Occipital lobe (tissue), 2 donors: ENCODE measurements around the gene NSD2. TPM values are rescaled to one million over a fixed set of nuclear protein-coding genes. Genes with fewer than 3 reads are reported as not detected.
"Not testable (repeated sequence)": the region's sequence is repeated elsewhere in the genome, so short reads cannot be mapped to it uniquely, and the experiment has no call there.

Experiments
- DNase-seq: peaks from one replicate; lab custom pipeline; 2025; lab: John Stamatoyannopoulos, UW
- total RNA-seq: library from RNA; depleted of rRNA; stranded (reverse); fragments of >200 nt; gene quantifications from one replicate; pipeline ENCODE4 v1.2.3, GENCODE V29; 2014

NSD2 gene
- total RNA-seq = 105 TPM

DNA sequence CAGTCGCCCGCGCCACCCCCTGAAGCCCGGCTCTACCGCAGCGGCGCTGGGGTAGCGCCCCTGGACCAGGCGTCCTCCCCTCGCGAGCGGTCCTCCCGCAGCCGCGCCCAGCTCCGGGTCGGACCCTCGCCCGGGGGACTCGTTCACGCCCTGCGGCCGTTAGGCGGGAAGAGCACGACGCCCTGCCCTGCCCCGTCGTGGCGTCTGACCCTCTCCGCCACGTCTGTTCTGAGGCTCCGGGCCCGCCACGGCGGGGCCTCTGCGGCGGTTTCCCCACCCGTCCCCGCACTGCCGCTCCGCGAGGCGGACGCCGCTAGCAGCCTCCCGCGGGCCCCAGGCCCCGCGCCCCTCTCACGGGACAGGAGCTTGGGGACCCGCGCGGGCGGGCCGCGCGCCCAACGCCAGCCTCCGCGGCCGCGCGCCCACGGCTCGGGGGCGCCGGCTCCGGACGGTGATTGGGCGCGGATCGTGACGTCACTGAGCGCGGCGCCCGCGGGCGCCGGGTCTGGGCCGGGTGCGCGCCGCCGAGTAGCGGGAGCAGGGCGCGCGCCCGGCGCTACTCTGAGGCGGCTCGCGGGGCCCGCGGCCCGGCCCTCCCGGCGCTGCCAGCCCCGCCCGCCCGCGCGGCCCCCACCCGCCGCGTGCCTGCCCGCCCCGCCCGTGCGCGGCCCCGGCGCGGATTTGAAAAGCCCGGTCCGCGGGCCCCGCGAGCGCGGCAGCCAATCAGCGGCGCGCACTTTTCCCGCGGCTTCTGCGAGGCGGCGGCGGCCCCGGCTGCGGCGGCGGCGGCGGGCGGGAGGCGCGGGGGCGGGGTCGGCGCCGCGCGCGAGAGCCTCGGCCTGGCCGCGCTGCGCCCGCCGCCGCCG lies at the start of gene NSD2:
Gene NSD2, plus strand, starts transcription at position 816 of the 866 bp plus-strand sequence. CDS start 29,262 bp downstream, outside the sequence.
- peak; percentile 89 for DNase-seq

DNA sequence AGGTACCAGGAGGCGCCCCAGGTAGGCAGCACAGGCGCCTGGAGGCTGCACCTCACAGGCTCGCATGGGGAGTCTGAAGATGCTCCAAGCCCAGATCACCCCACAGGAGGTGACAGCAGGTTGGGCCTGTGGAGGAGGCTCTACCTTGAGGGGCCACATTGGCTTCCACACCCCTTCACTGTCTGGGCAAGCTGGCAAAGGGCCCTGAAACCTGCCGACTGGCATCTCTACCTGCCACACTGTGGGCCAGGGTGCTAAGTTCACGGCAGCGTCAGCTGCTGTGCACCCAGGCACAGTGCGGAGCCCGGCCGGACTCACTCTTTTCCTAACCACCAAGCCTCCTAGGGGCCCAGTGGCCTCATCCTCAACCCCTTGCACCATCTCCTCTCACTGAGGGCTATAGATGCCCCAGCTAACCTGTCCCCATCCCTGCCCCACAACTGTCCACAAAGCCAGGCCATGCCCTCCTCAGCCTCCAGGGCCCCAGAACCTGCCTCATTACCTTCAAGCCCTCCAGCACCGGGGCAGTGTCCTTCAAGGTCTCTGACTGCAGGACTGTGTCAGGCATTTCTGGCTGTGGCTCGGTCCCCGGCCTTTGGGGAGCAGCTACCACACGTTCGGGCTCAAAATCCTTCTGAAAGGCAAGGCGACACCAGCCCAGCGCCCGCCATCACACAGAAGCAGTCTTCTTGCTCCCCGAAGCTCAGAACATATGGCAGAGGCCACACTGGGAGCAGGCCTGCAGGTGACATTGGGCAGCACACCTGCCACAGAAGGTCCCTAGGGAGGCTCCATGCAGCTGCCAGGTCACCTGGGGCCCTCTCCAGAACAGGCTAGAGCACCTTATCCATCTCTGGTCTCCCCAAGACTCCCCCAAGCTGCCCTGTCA lies 49.3 kb upstream of the NSD2 start:
- no peak for DNase-seq

DNA sequence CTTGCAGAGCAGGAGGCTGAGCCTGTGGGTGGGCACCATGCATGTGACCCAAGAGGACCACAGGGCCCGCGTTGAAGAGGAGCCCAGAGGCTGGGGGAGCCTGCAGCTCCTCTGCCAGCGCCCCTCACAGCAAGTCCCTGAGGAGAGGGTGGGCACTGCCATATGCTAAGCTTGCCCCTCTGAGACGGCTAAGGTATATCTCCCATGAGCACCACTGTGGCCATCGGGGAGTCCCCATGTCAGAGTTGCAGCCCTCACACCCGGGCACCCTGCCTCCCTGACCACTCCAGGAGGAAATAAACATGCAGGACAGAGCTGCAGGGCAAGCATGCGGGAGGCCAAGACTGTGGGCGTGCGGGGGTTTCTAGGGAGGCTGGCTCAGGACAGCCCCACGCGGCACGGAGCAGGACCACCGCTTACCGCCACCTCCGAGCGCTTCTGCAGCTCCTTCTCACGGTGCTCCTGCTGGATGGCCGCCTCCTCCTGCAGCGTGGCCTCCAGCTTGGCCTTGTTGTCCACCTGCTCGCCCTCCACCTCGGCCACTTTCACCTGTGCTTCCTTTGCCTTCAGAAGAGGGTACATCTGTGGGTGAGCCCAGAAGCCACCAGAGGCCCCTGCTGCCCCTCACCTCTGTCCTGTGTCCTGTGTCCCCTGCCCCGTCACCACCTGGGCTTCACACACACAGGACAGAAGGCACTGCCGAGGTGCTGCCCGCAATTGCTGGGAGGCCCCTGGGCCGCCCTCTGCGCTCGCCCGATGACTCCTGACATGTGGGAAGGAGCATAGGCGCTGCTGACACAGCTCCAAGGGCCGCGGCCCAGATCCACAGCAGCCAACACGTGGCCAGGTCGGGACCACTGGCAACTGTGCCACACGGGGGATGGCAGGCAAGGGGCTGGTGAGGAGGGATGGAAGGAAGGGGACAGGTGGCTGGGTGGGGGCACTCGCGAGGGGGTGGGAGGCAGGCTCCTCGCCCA lies 48.3 kb upstream of the NSD2 start:
- DNase-seq = no peak

DNA sequence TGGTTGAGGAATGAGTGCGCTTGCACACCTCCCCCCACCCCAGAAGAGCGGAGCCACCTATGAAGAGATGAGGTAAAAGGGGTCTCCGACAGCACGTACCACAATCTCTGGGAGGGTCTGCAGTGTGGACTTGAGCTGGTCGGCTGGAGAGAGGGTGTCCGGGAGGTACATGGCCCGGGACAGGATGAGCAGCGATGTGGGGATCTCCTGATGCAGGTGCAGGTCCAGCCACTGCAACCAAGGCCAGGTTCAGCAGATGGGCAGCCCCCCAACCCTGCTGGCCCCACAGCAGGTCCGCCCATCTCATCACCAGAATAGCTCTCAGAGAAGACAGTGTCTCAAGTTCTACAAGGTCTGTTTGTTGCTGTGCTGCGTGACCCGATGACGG lies 47.7 kb upstream of the NSD2 start:
- DNase-seq = no peak

DNA sequence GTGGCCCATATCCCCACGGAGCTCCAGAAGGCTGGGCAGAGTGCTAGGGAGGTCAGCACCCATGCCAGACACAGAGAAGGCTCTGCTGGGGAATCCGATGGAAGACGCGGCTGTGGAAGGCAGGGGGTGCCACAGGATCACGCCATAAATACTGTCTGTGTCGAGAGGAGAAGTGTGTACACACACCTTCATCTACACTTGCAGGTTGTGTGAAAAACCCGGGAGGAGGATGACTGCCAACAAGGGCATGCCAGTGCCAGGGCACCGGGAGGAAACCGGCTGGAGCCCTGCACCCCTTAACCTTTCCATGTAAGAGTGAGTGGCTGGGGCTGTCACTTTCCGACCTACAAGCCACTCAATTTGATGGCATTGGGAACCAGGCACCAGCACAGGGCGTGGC lies 46.4 kb upstream of the NSD2 start:
- no peak for DNase-seq

DNA sequence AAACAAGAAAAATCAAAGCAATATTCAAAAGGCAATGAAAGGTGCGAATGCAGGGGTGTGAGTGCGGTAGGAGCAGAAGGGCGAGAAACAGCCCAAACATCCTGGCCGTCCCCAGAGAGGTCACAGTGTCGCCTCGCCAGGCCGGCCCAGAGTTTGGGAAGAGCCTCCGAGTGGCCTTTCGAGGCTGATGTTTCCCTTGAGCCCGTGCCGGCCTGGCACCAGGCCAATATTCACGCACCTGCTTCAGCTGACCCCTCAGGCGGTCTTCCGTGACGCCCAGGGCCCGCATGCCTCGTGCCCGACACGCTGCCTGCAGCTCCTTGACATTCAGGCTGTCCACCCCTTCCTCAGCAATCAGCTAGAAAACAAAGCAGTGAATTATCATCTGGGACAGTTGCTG lies 45.9 kb upstream of the NSD2 start:
- DNase-seq = no peak

DNA sequence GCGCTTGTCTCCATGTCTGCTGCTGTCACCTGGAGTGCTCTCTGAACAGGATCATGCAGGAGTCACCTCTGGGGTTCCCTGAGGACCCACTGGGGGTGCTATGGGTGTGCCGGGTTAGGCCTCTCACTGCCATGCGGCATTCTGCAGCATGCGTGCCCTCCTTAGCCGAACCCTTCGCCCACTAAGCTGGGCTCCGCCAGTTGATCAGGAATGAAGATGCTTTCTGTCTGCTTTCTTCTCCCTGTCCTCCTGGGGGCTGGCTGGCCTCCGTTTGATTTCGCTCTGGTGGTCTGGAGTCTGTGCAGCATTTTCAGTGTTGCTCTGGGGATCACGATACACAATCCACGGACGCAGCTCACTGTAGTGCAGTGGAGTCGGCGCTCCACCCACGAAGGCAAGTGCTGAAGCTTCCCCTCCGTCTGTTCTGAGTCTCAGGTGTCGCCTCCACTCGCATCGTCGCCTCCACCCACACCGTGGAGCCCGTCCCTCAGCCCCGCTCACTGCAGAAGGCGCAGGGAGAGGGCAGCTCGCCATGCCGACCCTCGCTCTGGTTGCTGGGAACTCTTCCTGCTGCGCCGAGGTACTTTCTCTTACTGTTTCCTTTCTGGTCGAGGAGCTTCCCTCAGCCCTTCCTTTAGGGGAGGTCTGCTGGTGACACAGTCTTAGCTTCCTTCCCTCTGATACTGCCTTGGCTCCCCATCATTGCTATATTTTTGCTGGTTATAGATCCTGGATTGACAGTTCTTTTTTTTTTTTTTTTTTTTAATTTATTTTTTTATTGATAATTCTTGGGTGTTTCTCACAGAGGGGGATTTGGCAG lies 44.5 kb upstream of the NSD2 start:
- no peak for DNase-seq

DNA sequence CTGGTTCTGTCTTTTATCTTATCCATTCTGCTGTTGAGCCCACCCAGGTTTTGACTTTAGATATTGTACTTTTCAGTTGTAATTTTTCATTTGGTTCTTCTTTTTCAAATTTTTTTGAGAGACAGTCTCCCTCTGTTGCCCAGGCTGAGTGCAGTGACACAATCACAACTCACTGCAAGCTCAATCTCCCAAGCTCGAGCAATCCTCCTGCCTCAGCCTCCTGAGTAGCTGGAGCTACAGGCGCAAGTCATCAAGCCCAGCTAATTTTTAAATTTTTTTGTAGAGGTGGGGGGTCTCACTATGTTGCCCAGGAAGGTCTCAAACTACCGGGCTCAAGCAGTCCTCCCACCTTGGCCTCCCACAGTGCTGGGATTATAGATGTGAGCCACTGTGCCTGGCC lies 41.0 kb upstream of the NSD2 start:
- DNase-seq = no peak

DNA sequence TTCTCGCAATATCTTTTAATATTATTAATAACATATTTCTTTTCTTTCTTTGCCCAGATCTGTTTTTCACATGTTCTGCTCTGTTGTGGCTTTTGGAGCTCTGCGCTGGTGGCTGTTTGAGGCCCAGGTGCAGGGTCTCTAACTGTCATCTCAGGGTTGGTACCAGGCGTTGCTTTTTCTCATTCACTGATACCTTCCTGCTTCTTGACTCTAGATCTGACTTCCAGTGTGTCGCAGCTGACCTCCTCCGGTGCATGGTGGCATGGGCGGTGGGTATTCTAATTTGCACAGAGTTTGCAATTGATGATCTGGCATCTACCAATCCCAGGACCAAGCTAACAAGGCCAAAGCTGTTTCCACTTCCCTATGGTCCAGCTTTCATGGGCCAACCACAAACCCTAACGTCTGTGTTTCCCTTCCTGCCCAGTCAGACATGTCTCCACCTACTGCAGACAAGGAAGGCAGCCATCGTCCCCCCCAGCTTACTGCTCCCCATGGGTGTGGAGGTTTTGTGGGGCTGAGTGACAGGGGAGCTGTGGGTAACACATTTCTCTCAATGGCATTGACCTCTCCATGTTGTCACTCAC lies 40.5 kb upstream of the NSD2 start:
- DNase-seq = no peak

DNA sequence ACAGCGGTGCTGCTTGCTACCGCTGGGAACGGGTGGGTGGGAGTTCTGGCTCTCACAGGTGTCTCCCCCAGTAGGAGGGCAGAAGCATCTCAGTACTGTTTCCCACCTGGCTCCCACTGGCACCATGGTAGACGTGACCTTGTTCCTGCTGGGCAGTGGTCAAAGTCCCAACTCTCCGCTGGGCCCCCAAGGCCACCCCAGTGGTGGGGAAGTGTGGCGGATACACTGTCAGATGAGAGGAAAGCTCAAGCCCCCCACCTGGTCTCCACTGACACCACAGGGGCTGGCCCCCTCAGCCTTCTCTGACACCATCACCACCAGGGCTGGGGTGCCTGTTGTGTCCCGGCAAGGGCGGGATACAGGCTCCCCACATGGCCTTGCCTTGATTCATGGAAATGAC lies 39.9 kb upstream of the NSD2 start:
- no peak for DNase-seq

DNA sequence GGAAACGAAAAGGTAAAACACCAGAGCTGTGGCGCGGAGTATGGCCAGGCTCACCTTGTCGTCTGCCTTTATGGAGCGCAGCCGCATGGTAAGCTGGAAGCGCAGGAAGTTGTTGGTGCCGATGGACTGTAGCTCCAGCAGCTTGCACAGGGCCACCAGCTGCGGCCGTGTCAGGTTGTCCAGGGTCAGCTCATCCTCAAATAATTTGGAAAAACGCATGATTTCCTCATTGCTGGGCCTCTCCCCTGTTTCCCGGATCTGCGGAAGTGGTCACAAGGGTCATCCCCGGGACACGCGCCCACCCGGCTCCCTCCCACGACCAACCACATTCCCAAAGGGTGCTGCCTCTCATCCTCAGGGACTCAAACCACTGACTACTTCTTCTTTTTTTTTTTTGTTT lies 38.5 kb upstream of the NSD2 start:
- no peak for DNase-seq

DNA sequence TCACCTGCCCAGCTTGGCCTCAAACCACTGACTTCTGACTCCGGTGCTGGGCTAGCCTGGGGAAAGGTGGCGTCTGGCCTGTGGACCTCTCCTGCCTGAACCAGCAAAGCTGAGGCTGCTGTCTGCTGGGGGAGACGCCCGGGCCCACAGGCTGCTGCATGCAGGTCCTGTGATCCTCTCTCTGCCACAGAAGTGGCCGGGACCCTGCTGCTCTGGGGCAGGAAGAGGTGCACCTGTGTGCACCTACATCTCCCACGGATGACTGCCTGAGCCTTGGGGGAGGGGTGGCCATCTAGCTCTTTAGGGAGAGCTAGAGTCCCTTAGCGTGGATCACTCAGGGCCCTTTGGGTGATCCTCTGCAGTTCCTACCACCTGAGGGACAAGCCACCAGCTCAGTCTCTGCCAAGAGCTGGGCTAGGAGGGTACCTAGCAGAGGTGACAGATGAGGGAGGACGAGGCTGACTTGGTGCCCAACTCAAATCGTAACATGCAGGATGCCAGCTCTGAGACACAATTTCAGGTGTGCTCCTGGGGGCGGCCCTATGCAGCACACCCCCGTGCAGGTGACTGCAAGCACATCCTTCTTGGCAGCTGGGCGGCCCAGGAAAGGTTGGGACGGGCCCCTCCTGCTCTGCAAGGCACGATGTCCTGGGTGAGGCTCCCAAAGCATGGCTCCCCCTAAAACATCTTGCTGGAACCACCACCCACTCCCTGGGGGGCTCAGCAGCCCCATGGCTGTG lies 37.7 kb upstream of the NSD2 start:
- no peak for DNase-seq

DNA sequence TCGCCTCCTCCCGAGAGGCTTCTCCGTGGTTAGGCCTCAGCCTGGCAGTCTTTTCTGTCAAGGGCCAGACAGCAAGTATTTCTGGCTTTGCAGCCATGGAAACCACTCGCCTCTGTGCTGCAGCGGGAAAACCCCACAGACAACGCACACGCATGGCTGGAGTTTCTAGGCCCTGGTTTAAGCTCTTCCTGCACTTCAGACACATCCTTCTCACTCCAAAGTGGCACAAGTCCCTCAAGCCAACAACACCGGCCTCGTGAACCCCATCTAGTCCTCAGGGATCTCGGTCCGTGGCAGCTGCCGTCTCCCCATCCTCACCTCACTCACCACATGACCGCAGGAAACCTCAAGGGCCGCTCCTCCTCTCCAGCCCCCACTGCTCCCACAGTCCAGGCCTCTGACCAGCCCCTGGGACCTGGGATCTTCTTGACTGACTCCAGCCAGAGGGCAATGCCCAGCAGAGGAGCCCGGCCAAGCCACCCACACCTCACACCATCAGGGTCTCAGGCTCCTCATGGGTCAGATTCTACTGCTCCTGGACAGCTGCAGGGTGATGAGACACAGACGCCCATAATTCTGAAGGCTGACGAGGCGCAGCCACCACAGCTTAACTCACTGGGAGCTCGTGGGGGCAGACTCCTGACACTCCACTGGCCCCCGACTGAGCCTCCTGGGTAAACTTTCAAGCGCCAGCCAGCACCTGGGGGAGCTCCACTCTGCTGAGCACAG lies 37.0 kb upstream of the NSD2 start:
- DNase-seq = peak; percentile 30

DNA sequence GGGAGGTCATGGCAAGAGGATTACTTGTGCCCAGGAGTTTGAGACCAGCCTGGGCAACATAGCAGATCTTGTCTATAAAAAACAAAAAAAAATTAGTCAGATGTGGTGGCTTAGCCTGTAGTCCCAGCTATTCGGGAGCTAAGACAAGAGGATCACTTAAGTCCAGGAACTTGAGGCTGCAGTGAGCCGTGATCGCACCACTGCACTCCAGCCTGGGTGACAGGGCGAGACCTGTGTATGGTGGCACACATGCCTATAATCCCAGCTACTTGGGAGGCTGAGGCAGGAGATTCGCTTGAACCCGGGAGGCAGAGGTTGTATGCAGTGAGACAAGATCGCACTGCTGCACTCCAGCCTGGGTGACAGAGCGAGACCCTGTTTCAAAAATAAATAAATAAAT lies 35.4 kb upstream of the NSD2 start:
- DNase-seq = not testable (repeated sequence)

DNA sequence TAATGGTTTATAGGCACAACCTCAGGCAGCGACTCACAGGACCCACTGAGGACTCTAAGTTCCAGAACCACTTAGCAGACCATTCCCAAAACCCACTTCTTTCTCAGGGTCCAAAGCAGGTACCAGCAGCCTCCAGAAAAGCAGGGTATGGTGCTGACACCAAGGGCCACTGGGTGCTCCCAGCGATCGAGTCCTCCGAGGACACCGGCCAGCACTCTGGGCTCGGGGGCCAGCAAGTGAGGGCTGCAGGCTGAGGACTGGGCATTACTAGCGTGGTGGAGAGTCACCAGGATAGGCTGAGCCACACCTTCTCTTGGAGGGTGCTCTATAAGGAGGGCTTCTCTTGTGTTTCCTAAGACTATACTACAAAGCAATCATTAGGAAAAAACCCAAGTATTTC lies 34.5 kb upstream of the NSD2 start:
- DNase-seq = no peak

DNA sequence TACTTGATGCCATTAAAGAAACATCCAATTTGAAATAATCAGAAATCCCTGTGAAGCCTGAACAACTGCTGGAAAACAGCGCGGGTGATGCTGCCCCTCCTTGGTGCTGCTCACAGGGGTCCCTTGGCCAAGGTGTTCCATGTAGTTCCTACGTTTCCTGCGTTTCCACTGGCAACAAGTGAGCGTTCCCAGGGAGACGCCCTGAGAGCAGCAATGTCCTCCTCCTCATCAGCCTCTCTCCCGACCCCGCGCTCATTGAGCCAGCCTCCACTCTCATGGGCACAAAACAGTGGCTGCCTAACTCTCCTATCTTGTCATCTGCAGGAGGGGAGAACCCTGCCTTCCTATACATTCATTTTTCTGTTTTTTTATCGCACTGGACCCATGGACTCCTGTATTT lies 34.1 kb upstream of the NSD2 start:
- DNase-seq = no peak

DNA sequence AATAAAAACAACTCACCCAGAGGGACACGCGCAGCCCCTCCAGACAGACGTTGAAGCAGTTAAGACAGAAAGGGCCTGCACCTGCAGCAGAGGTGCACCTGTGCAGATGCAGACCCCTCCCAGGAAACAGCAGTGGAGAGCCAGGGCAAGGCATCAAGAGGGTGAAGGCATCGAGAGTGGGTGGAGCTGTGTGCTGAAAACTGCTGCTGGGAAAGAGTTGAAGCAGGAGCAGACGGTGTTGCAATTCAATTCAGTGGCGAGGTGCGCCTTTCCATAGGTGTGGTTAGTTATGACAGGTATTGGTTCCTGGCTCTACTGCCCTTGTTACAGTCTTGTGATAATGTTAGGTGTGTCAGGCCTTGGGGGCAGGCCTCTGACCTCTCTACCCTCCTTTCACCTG lies 31.9 kb upstream of the NSD2 start:
- DNase-seq = no peak

DNA sequence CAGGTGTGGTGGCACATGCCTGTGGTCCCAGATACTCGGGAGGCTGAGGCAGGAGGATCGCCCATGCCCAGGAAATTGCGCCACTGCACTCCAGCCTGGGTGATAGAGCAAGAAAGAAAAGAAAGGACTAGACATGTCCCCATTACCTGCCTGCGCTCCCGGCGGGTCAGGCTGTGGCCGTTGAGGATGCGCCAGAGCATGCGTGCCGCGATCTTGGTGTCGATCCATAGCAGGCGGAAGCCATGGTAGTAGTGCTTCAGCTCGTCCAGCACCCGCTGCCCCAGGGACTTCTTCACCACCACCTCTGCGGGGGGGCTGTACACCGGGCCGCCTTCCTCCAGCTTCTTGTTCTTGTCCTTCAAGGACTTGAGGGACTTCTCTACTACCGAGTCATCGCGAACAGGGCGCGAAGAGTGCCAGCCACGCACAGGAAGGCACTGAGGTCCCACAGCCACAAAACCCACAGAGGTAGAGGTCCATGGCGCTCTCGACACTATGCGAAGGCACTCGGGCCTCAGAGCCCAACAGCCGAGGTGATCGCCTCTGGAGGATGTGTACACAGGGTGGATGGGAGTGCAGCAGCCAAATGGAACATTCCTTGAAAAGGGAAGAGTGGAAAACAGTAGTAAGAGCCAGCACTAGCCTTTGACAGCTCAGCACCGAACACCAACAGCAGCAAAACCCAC lies 29.8 kb upstream of the NSD2 start:
- DNase-seq = no peak
